Osteoblast (primary cell): Measurements from ENCODE around the gene SMARCC1. TPM values are rescaled to one million over a fixed set of nuclear protein-coding genes. Genes with fewer than 3 reads are reported as not detected.

Experiments used
- DNase-seq: peaks from one replicate; pipeline ENCODE4 v3.0.0; 2011; ENCODE audit warnings: low spot score, mixed read lengths; ENCODE audit not compliant: insufficient read length; ENCODE audit errors: missing footprints
- H2AFZ ChIP-seq: 2 replicates; pipeline ENCODE4 v1.6.0; 2011; ENCODE audit warnings: mild to moderate bottlenecking, low read length
- H3K27ac ChIP-seq: 2 replicates; pipeline ENCODE4 v1.5.1; 2011; ENCODE audit warnings: mild to moderate bottlenecking, low read depth, low read length, moderate library complexity
- H3K27me3 ChIP-seq: 2 replicates; pipeline ENCODE4 v1.6.0; 2012; ENCODE audit warnings: mild to moderate bottlenecking, control low read depth, inconsistent platforms, low read length, moderate library complexity; ENCODE audit not compliant: insufficient read depth
- H3K36me3 ChIP-seq: 2 replicates; pipeline ENCODE4 v1.5.1; 2011; ENCODE audit warnings: mild to moderate bottlenecking, low read length, control low read depth, moderate library complexity; ENCODE audit not compliant: insufficient read depth
- H3K4me1 ChIP-seq: 2 replicates; pipeline ENCODE4 v1.5.1; 2011; ENCODE audit warnings: mild to moderate bottlenecking, low read length, control low read depth, moderate library complexity; ENCODE audit not compliant: insufficient read depth
- H3K4me2 ChIP-seq: 2 replicates; pipeline ENCODE4 v1.6.0; 2011; ENCODE audit warnings: mild to moderate bottlenecking, low read length; ENCODE audit not compliant: insufficient read depth
- H3K4me3 ChIP-seq: fragments of 200-600 bp; sonication (generic); 3 replicates; pipeline ENCODE4 v1.5.1; 2012; ENCODE audit warnings: mild to moderate bottlenecking, low read length, inconsistent platforms; ENCODE audit not compliant: insufficient read depth
- H3K79me2 ChIP-seq: 2 replicates; pipeline ENCODE4 v1.6.0; 2012; ENCODE audit warnings: mild to moderate bottlenecking, low read length, control low read depth, inconsistent platforms; ENCODE audit not compliant: insufficient read depth
- H3K9me3 ChIP-seq: 2 replicates; pipeline ENCODE4 v1.5.1; 2011; ENCODE audit warnings: low read depth, low read length, control low read depth
- H4K20me1 ChIP-seq: 2 replicates; pipeline ENCODE4 v1.6.0; 2012; ENCODE audit warnings: mild to moderate bottlenecking, low read length, control low read depth; ENCODE audit not compliant: insufficient read depth
- CTCF ChIP-seq: IDR thresholded peaks from 2 replicates; pipeline ENCODE4 v1.5.1; 2011; ENCODE audit warnings: mild to moderate bottlenecking, low read depth, low read length, moderate library complexity; ENCODE audit errors: extremely low read depth
- total RNA-seq: library from RNA; depleted of rRNA; stranded (reverse); fragments of >200 nt; gene quantifications from 2 replicates; pipeline ENCODE4 v1.2.3, GENCODE V29; 2012

SMARCC1 gene
- total RNA-seq, 1 donor: 46.7 TPM

- Histone ChIP-seq H3K27ac (no peak overlapping the region), H2AFZ (no peak overlapping the region), H3K4me2 (no peak overlapping the region), H4K20me1 (peaks cover 4% of the 10 kb centered on the region), H3K79me2 (peaks cover 21% of the 10 kb centered on the region), H3K27me3 (no peaks in the 10 kb centered on the region), H3K4me3 (no peak overlapping the region), H3K4me1 (no peaks in the 10 kb centered on the region), H3K9me3 (no peaks in the 10 kb centered on the region), H3K36me3 (no peaks in the 10 kb centered on the region)
- no peak for DNase-seq
- TF ChIP-seq CTCF: no peak
Observed at GRCh38 chr3:47652142-47652541, 129.6 kb downstream of the SMARCC1 start.

GRCh38 chr3:47650294-47650693, 131.4 kb downstream of the SMARCC1 start:
- H3K79me2 ChIP-seq: peaks cover 17% of the 10 kb centered on the region
- no peak overlapping the region for H3K4me3 ChIP-seq
- peaks cover 4% of the 10 kb centered on the region for H3K4me1 ChIP-seq
- no peaks in the 10 kb centered on the region for H3K9me3 ChIP-seq
- no peak for DNase-seq
- no peaks in the 10 kb centered on the region for H3K36me3 ChIP-seq
- no peak for TF ChIP-seq CTCF
- H3K4me2 ChIP-seq: no peak overlapping the region
- peaks cover 4% of the 10 kb centered on the region for H4K20me1 ChIP-seq
- H3K27ac ChIP-seq: no peak overlapping the region
- H3K27me3 ChIP-seq: no peaks in the 10 kb centered on the region
- H2AFZ ChIP-seq: no peak overlapping the region

GRCh38 chr3:47647550-47647949, 134.1 kb downstream of the SMARCC1 start:
- TF ChIP-seq CTCF: no peak
- Histone ChIP-seq H3K4me2 (no peak overlapping the region), H3K79me2 (no peaks in the 10 kb centered on the region), H3K27ac (no peak overlapping the region), H3K27me3 (no peaks in the 10 kb centered on the region), H4K20me1 (no peaks in the 10 kb centered on the region), H3K9me3 (no peaks in the 10 kb centered on the region), H2AFZ (no peak overlapping the region), H3K4me1 (peaks cover 4% of the 10 kb centered on the region), H3K4me3 (no peak overlapping the region), H3K36me3 (peaks cover 4% of the 10 kb centered on the region)
- no peak for DNase-seq

GRCh38 chr3:47646362-47646761, 135.3 kb downstream of the SMARCC1 start:
- DNase-seq: no peak
- no peak overlapping the region for H2AFZ ChIP-seq
- no peaks in the 10 kb centered on the region for H4K20me1 ChIP-seq
- H3K27ac ChIP-seq: no peak overlapping the region
- peaks cover 7% of the 10 kb centered on the region for H3K36me3 ChIP-seq
- TF ChIP-seq CTCF: no peak
- no peaks in the 10 kb centered on the region for H3K27me3 ChIP-seq
- no peak overlapping the region for H3K4me2 ChIP-seq
- H3K4me1 ChIP-seq: peaks cover 4% of the 10 kb centered on the region
- H3K4me3 ChIP-seq: no peak overlapping the region
- H3K9me3 ChIP-seq: no peaks in the 10 kb centered on the region
- H3K79me2 ChIP-seq: no peaks in the 10 kb centered on the region
